GM12872 (cell line): Measurements from ENCODE around the gene SSU72.

ENCODE experiments used
- TF ChIP-seq, protein P1 (sequence below): IDR thresholded peaks from 3 replicates; pipeline ENCODE4 v1.5.1; 2011; ENCODE audit warnings: low read depth, mild to moderate bottlenecking, low read length, moderate library complexity; ENCODE audit not compliant: insufficient read depth

SSU72 gene

DNA sequence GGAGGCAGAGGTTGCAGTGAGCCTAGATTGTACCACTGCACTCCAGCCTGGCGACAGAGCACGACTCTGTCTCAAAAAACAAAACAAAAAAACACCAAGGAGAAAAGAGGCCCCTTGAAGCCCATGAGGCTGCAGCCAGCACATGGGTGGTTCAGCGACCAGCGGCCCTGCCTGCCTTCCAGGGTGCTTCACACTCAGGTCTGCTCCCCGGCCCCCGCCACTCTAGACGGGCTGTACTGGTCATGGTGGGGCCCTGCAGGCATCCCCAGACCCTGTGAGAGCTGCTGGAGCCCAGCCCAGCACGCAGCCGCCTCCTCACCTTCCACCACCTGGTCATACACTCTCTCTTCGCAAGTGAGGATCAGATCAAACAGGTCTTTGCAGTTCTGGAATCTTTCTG is 30.1 kb downstream of the SSU72 start:
- TF ChIP-seq, protein P1, sequence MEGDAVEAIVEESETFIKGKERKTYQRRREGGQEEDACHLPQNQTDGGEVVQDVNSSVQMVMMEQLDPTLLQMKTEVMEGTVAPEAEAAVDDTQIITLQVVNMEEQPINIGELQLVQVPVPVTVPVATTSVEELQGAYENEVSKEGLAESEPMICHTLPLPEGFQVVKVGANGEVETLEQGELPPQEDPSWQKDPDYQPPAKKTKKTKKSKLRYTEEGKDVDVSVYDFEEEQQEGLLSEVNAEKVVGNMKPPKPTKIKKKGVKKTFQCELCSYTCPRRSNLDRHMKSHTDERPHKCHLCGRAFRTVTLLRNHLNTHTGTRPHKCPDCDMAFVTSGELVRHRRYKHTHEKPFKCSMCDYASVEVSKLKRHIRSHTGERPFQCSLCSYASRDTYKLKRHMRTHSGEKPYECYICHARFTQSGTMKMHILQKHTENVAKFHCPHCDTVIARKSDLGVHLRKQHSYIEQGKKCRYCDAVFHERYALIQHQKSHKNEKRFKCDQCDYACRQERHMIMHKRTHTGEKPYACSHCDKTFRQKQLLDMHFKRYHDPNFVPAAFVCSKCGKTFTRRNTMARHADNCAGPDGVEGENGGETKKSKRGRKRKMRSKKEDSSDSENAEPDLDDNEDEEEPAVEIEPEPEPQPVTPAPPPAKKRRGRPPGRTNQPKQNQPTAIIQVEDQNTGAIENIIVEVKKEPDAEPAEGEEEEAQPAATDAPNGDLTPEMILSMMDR = no peak

DNA sequence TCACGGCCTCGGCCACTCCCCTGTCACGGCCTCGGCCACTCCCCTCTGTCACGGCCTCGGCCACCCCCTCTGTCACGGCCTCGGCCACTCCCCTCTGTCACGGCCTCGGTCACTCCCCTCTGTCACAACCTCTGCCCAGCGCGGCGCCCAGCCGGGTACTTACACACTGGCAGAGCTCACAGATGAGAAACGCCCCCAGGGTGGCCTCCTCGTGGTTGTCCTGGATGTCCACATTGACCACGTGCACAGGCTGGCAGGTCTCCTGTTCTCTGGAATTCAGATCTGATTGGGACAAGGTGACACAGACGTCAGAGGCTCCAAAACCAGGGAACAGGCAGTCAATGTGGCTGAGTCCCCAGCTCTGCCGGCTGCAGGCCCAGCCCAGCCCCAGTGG is 31.0 kb downstream of the SSU72 start:
- TF ChIP-seq, protein P1 = no peak

DNA sequence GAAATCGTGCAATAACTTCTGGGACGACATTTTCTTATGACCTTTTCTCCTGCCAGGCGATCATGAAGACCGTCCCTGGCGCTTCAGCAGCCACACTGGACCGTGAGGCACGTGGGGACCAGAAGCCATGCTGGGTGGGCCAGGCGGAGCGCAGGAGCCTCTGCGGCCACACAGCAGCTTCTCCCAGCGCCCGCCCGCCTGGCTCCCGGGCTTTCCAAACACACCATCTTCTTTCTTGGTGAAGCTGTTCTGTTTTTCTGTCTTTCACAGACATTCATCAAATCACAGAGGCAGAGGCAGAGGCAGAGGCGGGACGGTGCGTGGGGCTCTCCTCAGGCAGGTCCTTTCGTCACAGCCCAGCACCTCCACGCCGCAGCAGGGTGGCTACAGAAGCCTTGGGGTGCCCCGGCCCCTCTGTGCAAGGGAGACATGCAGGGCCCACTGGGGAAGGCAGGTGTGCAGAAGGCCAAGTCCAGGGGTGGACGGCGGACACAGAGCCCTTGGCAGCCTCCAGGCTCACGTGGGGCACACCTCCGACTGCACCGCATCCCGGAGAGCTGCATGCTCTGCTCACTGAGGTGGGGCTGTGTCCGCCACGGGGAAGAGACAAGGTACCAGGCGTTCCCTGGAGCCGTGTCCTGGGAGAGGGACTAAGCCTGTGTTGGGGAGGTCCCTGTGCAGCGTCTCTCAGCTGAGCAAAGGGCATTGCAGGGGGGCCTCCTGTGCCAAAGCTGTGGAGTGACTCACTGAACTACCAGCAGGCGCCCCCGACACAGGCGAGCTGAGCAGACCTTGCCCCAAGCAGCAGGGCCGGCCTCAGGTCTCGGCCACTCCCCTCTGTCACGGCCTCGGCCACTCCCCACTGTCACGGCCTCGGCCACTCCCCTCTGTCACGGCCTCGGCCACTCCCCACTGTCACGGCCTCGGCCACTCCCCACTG is 31.6 kb downstream of the SSU72 start:
- TF ChIP-seq, protein P1 = no peak

DNA sequence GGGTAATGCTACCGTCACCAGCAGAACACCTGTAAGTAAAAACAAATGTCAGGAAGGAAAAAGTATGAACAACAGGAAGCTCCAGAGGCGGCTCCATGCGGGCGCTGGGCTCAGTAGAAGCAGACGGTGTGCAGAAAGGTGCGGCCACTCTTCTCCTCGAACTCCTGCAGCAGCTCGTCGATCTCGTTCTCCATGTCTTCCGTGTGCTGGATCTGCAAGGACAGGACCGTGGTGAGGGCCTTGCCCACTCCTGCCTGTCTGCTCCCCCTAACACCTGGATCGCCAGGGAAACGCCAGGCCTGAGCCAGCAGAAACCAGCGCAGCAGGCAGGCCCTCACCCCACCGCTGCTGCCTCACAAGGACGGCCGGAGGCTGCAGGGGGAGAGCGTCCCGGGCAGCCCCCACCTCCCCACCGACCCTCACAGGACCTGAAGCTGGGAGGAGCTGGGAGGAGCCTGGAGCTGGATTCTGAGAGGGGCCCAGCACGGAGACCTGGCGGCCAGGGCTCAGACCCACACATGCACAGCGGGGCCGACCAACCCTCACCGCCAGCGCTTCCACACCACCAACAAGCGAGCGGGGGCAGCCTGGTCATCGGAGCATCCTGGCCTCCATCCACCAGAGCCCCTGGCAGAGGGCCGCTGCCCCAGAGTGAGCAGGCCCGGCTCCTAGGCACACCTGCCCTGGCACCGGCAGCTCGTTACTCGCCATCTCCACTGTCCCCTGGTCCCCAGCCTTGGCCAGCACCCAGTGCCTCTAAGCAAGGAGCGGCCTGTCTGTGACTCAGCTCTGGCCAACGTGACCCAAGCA is 32.5 kb downstream of the SSU72 start:
- TF ChIP-seq, protein P1 = no peak

- TF ChIP-seq, protein P1 = no peak
Measured at GRCh38 chr1:1540818-1541628, 33.6 kb downstream of the SSU72 start.

GRCh38 chr1:1540090-1540817 is 34.4 kb downstream of the SSU72 start, which contains the start of gene TMEM240:
Gene TMEM240, minus strand, starts transcription at chr1:1540624. Its CDS starts 278 bp downstream, at chr1:1540346.
- TF ChIP-seq, protein P1 = no peak
